ENCODE data around the gene TRIM44.

DNA sequence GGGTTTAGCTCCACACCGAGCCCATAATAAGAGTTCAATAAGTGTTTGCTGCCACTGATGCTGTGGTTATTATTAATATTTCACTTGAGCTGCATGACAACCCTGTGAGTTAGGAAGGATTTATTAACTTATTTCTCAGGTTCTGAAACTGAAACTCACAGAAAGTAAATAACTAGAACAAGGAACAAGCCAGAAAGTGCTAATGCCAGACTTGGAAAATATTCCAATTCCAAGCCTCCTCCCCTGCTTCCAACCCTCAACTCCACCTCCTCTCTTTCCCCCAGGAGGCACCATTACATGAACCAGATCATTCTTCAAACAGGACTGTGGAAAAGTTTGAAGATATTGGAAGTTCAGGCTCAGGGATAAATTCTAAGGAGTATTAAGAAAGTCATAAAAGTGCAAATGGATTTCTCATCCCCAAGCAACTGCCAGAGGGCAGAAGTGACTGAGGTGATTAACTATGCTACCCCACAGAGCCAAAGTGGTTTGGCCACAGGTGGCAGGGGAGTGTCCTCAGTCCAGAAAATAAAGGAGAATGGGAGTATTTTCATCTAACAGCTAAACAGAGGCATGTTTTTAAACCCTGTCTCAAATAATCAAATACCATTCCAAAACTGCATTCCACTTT lies 47.5 kb upstream of the TRIM44 start:
- TF ChIP-seq, protein P1, sequence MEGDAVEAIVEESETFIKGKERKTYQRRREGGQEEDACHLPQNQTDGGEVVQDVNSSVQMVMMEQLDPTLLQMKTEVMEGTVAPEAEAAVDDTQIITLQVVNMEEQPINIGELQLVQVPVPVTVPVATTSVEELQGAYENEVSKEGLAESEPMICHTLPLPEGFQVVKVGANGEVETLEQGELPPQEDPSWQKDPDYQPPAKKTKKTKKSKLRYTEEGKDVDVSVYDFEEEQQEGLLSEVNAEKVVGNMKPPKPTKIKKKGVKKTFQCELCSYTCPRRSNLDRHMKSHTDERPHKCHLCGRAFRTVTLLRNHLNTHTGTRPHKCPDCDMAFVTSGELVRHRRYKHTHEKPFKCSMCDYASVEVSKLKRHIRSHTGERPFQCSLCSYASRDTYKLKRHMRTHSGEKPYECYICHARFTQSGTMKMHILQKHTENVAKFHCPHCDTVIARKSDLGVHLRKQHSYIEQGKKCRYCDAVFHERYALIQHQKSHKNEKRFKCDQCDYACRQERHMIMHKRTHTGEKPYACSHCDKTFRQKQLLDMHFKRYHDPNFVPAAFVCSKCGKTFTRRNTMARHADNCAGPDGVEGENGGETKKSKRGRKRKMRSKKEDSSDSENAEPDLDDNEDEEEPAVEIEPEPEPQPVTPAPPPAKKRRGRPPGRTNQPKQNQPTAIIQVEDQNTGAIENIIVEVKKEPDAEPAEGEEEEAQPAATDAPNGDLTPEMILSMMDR (IDR thresholded peaks at IDR 0.05) = no peak
- TF ChIP-seq, protein P2, sequence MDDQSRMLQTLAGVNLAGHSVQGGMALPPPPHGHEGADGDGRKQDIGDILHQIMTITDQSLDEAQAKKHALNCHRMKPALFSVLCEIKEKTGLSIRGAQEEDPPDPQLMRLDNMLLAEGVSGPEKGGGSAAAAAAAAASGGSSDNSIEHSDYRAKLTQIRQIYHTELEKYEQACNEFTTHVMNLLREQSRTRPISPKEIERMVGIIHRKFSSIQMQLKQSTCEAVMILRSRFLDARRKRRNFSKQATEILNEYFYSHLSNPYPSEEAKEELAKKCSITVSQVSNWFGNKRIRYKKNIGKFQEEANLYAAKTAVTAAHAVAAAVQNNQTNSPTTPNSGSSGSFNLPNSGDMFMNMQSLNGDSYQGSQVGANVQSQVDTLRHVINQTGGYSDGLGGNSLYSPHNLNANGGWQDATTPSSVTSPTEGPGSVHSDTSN (IDR thresholded peaks at IDR 0.05) = no peak
- TF ChIP-seq ESRRA (IDR thresholded peaks at IDR 0.05; ENCODE audit: borderline replicate concordance, low read length) = no peak
- no peak for TF ChIP-seq TP53 (CRISPR knock-in tag; IDR thresholded peaks at IDR 0.05)
- TF ChIP-seq, protein P3, sequence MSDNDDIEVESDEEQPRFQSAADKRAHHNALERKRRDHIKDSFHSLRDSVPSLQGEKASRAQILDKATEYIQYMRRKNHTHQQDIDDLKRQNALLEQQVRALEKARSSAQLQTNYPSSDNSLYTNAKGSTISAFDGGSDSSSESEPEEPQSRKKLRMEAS (IDR thresholded peaks at IDR 0.05) = no peak

All from A549 (cell line).